HG03378 (cell line): ENCODE data around the gene SH2D3C.
A peak's percentile ranks its signal among the peaks of the same experiment; 100 is the strongest.

Experiments used
- ATAC-seq: cut with Tn5 transposase; IDR thresholded peaks from one replicate; pipeline ENCODE4 v1.9.1; 2021; ENCODE audit warnings: mild to moderate bottlenecking, moderate library complexity; ENCODE audit not compliant: unreplicated experiment

The SH2D3C gene

DNA sequence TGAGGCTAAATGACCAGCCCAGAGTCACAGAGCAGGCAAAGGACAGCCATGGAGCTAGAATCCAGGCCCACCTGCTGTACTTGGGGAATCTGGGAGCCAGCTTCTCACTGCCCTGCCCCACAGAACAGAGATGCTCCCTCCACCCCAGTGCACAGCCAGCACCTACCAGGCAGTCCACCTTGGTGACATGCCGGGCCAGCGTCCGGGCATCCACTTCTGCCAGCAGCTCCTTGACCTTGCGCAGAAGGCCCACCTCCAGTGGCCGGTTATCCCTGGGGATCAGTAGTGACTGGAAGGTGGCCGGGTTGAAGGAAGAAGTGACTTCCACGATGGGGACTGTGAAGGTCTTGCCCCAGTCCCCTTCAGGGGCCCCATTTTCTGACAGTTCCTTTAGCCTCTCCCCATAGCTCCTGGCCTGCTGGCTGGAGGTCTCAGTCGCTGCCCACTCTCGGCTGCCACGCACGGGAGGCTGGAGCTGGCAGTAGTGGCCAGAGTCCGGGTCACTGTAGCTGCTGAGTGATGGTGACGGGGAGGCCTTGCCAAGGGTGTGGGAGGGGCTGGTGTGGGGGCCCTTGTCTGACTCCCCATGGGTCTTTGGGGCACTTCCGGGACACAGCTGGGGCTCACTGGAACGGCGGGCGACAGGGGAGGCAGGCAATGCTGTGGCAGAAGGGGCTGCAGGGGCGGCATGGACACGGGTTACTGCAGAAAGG lies 33.9 kb downstream of the SH2D3C start:
- ATAC-seq: no peak

DNA sequence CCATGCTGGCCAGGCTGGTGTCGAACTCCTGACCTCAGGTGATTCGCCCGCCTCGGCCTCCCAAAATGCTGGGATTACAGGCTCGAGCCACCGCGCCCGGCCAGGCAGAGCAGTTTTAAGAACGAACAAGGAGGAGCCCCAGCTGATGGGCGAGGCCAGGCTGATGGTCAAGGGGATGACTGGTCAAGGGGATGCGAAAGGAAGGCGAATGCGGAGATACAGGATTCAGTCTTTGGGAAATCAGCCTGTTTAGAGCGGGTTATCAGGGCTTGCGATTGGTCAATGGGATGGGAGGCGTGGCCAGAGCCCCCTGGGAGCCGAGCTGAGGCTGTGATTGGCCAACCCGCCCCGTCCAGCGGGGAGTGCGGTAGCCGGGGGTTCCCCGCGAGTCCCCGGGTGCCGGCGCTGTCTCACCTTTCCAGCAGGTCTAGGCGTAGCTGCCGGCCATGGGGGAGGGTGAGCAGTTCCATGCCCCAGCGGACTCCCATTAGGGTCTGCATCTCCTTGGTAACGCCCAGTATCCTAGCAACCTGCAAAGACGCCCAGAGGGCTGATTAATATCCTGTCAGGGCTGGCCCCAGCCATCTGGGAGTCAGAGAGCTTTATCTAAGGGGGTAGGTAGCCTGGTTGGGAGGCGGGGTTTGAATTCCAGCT lies 35.9 kb downstream of the SH2D3C start:
- ATAC-seq: no peak

DNA sequence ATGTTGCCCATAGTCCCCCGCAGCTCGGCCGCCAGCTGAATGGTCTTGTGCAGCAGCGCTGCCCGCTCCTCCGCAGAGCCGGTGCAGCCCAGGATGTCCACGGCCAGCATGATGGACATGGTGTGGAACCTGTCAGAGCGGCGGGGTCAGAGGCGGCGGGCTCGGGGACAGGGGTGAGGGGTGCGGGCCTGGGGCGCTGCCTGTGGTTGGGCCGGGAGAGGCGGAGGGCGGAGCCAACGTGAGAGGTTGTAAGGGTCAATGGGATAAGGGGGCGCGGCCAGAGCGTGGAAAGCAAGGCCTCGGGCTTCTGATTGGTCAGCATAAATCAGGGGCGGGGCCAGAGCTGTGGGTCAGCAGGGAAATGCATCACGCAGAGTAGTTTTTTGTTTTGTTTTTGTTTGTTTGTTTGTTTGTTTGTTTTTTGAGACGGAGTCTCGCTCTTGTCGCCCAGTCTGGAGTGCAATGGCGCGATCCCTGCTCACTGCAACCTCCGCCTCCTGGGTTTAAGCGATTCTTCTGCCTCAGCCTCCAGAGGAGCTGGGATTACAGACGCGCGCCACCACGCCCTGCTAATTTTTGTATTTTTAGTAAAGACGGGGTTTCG lies 36.5 kb downstream of the SH2D3C start:
- ATAC-seq: no peak

DNA sequence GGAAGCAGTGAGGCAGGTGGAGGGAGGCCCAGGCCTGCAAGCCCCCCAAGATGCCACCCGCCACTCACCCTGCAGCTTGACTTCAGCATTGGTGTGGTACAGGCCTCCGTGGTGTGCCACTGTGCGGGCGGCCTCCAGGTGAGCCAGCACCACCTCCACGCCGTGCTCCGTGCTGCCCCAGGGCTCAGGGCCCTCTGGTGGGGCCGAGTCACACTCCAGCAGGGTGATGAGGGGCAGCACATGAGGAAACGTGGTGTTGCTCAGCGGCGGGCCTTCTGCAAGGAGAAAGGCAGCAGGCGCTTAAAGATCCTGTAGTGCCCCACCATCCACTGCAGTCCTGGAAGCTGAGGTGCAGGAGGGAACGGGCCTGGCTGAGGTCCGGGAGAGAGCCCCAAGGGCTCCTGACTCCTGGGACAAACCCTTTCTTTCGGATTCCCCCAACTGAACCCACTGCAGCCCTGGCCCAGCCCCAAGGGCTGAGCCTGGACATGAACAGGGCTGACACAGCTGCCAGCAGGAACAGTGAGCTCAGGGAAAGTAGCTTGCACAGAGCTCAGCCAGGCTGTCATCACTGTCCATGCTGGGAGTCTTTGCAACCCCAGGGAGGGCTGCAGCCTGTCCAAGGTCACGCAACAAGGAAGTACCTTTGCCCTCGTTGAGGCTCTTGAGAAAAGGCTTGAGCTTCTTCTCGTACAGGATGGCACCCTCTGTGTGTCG lies 38.7 kb downstream of the SH2D3C start:
- ATAC-seq: no peak

DNA sequence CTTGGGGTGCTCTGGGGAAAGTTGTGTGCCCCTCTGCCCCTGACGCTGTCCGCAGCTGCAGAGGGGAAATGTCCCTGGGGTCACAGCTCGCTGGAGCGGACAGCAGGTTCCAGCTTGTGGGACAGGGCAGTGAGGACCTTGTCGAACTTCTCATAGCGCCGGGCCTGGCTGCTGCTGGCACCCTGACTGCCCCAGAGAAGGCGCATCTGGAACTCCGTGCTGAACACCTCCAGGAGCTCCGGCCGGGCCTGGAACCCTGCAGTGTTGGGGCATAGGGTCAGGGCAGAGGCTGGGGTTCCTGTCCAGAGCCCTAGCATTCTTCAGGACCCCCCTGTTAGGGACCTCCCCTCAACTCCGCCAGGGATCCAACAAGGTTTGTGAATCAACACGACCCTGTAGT lies 39.8 kb downstream of the SH2D3C start:
- no peak for ATAC-seq

DNA sequence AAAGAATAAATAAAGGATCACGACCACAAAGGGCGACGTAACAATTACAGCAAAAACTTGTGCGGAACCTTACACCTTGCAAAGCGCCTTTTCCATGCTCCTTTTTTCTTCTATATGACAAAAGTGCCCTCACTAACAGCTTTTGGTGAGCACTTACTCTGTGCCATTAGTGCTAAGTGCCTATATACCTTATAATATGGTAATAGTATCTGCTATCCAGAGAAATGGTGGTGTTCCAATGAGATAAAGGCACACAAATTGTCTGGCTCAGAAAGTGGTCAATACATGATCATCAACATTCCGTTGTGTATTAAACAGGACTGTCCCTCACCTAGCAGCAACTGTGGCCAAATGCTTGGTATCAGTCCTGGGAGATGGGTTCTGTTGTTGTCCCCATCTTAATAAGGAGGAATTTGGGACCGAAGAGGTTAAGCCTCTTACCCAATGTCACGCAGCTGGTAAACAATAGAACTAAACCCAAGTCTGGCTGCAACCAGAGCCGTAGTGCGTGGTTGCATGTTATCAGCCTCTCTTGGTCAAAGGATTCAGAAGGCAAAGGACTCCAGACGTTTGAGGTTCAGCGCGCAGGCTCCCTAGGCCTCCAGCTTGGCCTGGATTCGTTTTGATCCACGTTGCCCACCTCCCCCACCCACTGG lies 42.8 kb downstream of the SH2D3C start:
- peak; percentile 14 for ATAC-seq

DNA sequence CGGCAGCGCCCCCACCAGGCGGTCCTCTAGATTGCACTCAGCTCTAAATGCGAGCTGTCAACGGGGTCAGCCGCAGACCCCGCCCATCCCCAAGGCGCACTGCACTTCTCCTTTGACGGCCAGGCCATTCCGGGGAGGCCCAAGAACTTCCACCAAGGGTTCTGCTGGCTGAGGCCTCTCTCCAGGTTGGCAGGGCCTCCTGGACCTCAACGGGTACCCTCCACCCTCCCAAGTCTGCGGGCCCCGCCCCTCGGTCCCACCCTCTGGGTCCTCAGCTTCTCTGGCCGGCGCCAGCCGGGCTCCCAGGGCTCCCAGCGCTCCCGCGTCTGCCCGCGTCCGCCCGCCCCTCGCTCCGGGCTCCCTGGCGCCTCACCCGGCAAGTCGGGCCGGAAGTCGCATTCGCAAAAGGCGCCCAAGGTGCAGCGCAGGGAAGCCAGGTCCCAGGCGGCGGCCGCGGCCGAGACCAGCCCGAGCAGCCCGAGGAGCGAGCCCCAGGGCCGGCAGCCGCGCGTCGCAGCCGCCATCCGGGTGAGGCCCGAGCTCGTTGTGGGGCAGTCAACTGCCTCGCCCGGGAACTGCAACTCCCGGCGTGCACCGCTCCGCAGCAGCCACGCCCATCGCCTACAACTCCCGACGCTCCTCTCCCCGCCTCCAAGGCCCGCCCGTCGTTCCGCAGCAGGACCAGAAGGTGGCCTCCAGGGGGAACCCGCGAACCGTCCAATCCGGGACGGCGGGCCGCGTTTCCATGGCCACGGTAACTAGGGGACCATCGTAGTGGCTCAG lies 43.5 kb downstream of the SH2D3C start, which contains the start of gene TOR2A:
Gene TOR2A, minus strand, starts transcription at position 548 of the 783 bp plus-strand sequence. Its CDS starts 24 bp downstream, at position 524.
- peak; percentile 71 for ATAC-seq

DNA sequence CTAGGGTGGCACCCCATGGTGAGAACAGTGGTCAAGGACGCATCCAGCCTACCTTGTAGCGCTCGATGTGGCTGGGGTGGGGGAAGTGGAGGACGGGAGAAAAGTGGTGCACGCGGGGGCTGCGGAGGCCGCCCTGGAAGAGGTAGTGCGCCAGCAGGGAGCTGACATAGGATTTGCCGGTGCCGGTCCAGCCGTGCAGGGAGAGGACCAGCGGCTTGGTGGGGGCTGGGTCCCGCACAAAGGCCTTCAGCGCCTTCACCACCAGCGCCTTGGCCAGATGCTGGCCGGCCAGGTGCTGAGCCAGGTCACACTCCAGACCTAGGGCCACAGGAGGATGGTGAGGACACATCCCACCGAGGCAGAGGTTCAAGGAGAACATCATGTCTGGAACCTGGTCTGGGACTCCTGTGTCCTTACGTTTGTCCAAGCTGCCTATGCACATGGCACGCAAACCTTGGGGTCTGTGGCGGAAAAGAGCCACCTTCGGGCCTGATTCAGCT lies 44.2 kb downstream of the SH2D3C start:
- ATAC-seq: no peak

DNA sequence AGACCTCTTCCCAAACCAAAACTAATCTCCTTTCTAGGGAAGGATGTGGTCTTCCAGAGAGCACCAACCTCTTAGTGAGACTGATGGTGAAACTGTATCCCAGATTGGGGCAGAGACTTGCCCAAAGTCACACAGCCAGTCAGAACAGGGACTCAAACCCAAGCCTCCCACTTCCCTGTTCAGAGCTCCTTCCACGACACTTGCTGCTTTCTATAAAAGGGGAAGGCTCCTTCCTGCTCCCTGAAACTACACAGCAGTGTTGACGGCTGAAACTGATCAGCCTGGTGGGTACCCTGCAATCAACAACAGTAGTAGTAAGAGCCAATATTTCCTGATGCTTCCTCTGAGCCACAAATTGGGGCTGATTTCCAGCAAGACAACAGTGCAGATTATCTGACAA lies 44.9 kb downstream of the SH2D3C start:
- ATAC-seq: no peak

DNA sequence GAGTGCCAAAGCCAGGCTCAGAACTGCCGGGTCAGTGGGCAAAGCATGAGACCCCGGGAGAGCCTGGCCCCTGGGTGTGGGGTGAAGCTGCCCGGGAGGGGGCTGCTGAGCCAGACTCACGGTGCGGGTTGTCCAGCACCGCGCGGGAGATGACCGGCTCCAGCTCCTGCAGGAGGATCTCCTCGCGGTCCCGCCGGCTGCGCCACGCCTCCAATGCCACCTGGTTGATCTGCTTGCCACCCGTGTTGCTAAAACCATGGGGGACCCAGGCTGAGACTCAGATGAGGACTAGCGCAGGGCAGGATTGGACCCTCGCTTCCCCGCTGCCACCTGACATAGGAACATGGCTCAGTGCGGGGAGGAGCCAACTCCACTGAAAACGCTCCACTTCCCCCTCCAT lies 46.0 kb downstream of the SH2D3C start:
- no peak for ATAC-seq

DNA sequence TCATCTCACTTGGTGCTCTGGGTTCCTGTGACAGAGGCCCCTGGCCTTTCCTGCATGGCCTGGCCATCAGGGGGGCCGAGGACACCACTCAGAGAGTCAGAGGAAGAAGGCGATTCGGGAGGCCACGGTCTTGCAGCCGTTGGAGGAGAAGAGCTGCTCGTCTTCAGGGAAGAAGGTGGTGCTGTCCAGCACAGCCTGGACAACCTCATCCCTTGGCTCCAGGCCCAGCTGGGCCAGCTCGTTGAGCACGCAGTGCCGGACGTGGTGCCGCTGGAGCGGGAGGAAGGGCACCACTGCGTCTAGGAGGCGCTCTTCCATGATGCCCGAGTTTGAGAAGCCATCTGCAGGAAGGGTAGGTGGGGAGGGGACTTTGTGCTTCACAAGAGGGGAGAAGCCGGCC lies 46.5 kb downstream of the SH2D3C start:
- ATAC-seq: no peak

DNA sequence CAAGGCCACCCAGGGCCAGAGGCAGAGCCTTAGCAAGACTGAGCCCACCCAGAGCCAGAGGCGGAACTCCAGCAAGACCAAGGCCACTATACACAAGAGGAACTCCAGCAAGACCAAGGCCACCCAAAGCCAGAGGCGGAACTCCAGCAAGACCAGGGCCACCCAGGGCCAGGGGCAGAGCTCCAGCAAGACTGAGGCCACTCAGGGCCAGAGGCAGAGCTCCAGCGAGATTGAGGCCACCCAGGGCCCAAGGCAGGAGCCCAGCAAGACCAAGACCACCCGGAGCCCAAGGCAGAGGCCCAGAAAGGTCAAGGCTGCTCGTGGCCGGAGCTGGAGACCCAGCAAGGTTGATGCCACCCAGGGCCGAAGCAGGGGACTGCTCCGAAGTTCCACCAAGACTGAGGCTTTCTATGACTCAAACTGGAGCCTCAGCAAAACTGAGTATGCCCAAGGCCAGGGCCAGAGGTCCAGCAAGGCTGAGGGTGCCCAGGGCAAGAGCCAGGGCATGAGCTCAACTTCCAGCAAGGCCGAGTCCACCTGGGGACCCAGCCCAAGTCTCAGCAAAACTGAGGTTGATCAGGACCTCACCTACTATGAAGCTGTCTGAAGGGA lies 47.6 kb downstream of the SH2D3C start:
- no peak for ATAC-seq

DNA sequence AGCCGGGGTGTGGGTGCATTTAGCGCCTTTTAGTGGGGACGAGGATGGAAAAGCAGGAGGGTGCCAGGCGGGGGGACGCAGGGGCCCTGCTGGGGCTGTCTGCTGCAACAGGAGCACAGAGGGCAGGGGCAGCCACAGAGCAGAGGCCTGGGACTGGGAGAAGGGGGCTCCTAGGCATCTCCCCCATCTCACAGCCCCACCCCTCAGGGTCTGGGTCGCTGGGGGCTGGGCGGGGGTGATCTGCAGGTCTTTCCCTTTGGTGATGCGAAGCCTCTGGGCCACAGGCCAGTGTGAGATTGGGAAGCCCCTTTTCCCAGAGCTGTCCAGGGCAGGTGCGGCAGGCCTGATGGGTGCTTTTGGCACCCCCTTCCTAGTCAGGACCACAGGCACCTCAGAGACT lies 48.2 kb downstream of the SH2D3C start:
- ATAC-seq: no peak

DNA sequence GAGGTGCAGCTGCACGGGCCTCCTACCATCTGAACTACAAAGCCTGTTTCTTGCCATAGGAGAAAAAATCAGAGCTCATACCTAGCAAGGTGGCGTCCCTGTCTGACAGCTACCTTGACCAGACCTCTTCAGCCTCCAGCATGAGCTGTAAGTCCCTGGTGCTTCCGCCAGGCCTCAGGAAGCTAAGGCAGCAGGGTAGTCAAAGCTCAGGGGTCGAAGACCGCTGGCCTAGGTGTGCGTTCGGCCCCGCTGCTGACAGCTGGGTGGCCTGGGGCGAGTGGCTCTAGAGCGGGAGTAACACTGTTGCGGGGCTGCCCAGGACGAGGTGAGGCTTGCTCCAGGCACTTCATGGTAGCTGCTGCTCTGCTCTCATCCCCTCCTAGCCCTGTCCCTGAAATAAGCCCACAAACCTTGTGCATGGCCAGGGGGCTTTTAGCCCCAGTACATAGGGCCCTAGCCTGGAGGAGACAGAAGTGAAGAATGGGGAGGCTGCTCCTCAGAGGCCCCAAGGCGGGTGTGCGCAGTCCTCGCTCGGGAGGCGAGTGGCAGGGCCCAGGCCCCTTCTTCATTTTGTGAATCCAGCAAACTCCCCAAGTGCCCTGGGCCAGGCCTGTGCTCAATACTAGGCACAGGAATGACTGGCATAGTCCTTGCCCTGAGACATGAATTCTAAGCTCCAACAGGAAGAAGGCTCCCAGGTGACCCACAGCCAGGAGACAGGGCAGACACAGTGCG lies 48.8 kb downstream of the SH2D3C start:
- no peak for ATAC-seq

DNA sequence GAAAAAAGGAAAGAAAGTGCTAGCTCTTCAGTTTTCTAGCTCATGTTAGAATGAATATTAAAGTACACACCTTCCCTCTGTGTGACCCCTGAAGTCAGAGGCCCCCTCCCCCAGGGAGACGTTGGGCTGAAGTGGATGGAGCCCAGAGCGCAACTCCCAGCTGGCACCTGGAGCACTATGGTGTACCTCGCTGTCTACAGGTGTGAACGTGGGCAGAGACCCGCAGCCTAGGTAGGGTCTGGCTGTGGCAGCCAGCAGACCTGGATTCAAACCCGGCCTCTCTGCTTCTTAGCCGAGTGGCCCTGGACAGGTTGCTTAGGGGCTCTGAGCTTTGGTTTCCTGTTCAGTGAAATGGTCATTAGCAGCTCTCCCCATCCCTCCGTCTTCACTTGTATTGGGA lies 49.7 kb downstream of the SH2D3C start:
- no peak for ATAC-seq

DNA sequence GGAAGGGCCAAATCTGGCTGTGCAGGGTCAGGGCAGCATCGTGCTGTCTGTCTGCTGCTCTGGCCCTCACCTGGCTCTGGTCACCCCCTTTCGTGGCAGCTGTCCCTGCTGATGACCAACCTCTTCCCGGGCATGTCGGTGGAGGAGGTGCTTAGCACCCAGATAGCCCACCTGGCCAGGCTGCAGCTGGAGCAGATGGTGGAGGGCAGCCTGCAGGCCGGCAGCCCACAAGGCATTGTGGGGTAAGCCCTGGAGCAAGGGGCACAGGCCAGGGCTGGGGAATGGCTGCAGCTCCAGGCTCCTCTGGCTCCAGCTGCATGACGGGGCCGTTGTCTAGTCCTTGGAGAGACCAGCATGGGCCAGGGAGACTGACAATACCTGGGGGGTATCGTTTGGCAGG lies 51.6 kb downstream of the SH2D3C start:
- ATAC-seq: no peak

DNA sequence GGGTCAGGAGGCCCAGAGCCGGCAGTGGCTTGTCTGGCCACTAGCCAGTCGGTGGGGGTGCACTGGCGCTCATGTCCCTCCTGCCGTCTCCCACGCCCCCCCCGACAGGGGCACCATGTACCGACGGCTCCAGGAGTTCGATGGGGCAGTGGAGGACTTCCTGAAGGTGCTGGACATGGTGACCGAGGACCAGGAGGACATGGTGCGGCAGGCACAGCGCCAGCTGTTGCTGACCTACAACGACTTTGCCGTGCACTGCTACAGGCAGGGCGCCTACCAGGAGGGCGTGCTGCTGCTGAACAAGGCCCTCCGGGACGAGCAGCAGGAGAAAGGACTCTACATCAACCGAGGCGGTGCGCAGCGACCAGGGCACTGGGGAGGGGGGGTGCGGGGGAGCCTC lies 54.5 kb downstream of the SH2D3C start:
- ATAC-seq: no peak

DNA sequence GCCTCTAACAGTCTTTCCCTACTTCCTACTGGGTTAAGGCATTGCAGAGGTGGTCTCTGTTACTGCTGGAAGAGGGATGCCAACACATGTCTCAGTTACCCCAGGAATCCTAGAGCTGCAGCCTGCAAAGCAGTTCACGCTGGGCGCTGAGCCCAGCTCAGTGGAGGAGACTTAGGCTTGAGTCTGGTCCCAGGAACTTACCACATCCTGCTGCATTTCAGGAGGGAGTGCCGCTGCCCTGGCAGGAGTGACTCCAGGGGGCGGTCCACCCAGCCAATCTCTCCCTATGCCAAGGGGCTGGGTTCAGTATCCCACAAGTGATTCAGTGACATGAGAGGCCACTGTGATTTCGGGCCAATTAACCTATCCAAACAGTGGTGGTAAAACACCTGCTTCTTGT lies 55.0 kb downstream of the SH2D3C start:
- ATAC-seq: no peak

DNA sequence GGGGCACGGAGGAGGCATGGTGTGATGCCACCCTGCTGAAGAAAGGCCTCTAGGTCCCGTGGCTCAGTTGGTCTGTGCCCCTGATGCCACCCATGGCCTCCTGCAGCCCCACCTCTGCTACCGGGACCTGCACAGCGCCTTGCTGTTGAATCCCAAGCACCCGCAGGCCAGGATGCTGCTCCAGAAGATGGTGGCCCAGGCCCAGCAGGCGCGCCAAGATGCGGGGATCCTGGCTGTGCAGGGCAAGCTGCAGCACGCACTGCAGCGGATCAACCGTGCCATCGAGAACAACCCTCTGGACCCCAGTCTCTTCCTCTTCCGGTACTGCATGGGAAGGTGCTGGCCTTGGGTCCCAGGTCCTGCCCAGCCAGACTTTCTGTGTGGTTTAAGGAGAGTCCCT lies 55.5 kb downstream of the SH2D3C start:
- ATAC-seq: no peak
